Naive thymus-derived CD4-positive, alpha-beta T cell (primary cell): ENCODE results near the gene TGFB3. TPM values are rescaled to one million over a fixed set of nuclear protein-coding genes. Genes with fewer than 3 reads are reported as not detected.

Experiments
- ATAC-seq: fragments of 150-1000 bp; cut with Tn5 transposase; 2 replicates; pipeline ENCODE4 v1.10.0; 2021; ENCODE audit warnings: mild to moderate bottlenecking, moderate library complexity
- CTCF ChIA-PET: fragments of 350-600 bp; sonication (Branson Sonifier 250); formaldehyde crosslinking; loops from one replicate; lab custom pipeline; 2021; ENCODE audit warnings: antibody characterized with exemption; lab: Charles Lee
- POLR2A ChIA-PET: fragments of 350-600 bp; sonication (Branson Sonifier 250); formaldehyde crosslinking; loops from one replicate; lab custom pipeline; 2021; ENCODE audit warnings: antibody characterized with exemption, inconsistent platforms; lab: Charles Lee
- DNase-seq, 9 donors: peaks; one replicate each; pipeline versions ENCODE4 v3.0.0 to v3.0.0-alpha.2; 2020 to 2022; ENCODE audit warnings: mixed read lengths in 1 of 9
- H3K27ac ChIP-seq: one replicate; pipeline ENCODE4 v1.7.0; 2013; ENCODE audit warnings: mild to moderate bottlenecking, low read depth, low read length, moderate library complexity
- H3K27me3 ChIP-seq, 2 donors: one replicate each; pipeline ENCODE4 v1.7.0; 2013; ENCODE audit warnings: low read length in 2 of 2, mild to moderate bottlenecking in 2 of 2, moderate library complexity in 2 of 2; ENCODE audit not compliant: control insufficient read depth in 2 of 2, insufficient read depth in 2 of 2
- H3K36me3 ChIP-seq, 3 experiments: 1 replicate in 2 of 3; 2 replicates in 1 of 3; pipeline ENCODE4 v1.7.0; 2013; ENCODE audit warnings: low read length in 3 of 3, mild to moderate bottlenecking in 3 of 3, moderate library complexity in 1 of 3; ENCODE audit not compliant: insufficient read depth in 3 of 3, control insufficient read depth in 2 of 3
- H3K4me1 ChIP-seq, 2 donors: one replicate each; pipeline ENCODE4 v1.7.0; 2013; ENCODE audit warnings: low read length in 2 of 2, mild to moderate bottlenecking in 2 of 2, moderate library complexity in 1 of 2; ENCODE audit not compliant: control insufficient read depth in 2 of 2, insufficient read depth in 2 of 2
- H3K4me3 ChIP-seq: 2 replicates; pipeline ENCODE4 v1.7.0; 2013; ENCODE audit warnings: mild to moderate bottlenecking, low read length
- H3K9me3 ChIP-seq, 3 experiments: 1 replicate in 2 of 3; 2 replicates in 1 of 3; pipeline ENCODE4 v1.7.0; 2013; ENCODE audit warnings: low read length in 3 of 3; ENCODE audit not compliant: control insufficient read depth in 2 of 3
- H3K27ac Mint-ChIP-seq, 9 donors: one replicate each; pipeline ENCODE4 v1.8.0; 2020 to 2022; ENCODE audit warnings: mixed read lengths in 9 of 9, mild to moderate bottlenecking in 8 of 9, moderate library complexity in 5 of 9, inconsistent platforms in 2 of 9
- H3K27me3 Mint-ChIP-seq, 5 donors: one replicate each; pipeline ENCODE4 v1.8.0; 2021 to 2022; ENCODE audit warnings: mixed read lengths in 5 of 5, mild to moderate bottlenecking in 1 of 5
- H3K36me3 Mint-ChIP-seq, 5 donors: one replicate each; pipeline ENCODE4 v1.8.0; 2020 to 2022; ENCODE audit warnings: mixed read lengths in 5 of 5, mild to moderate bottlenecking in 3 of 5, inconsistent platforms in 1 of 5
- H3K4me1 Mint-ChIP-seq, 7 donors: one replicate each; pipeline ENCODE4 v1.8.0; 2020 to 2022; ENCODE audit warnings: mixed read lengths in 7 of 7, mild to moderate bottlenecking in 3 of 7, inconsistent platforms in 1 of 7
- H3K4me3 Mint-ChIP-seq, 10 donors: one replicate each; pipeline ENCODE4 v1.8.0; 2020 to 2022; ENCODE audit warnings: mild to moderate bottlenecking in 10 of 10, mixed read lengths in 10 of 10, moderate library complexity in 6 of 10, inconsistent platforms in 2 of 10
- H3K9me3 Mint-ChIP-seq, 11 donors: one replicate each; pipeline ENCODE4 v1.8.0; 2020 to 2022; ENCODE audit warnings: mixed read lengths in 11 of 11, mild to moderate bottlenecking in 4 of 11, inconsistent platforms in 1 of 11, moderate library complexity in 1 of 11
- intact Hi-C, 2 donors: fragments of 100-400 bp; cut with micrococcal nuclease; formaldehyde crosslinking; loops; one replicate each; pipeline ENCODE4 v1.15.1; 2023
- polyA plus RNA-seq, 2 donors: library from polyadenylated mRNA; unstranded; fragments of 300-500 nt; fragmentation: Illumina TruSeq; gene quantifications; one replicate each; pipeline ENCODE4 v1.2.3, GENCODE V29; 2021
- total RNA-seq, 6 experiments: library from RNA in 5 of 6; stranded (reverse) in 5 of 6; gene quantifications; 1 replicate in 5 of 6; 2 replicates in 1 of 6; pipeline ENCODE4 v1.2.3 and lab custom pipeline; 2021 to 2026

Gene TGFB3
- total and polyA plus RNA-seq, 7 experiments from 2014 or later: 0.58 to 14.3 (median 9.0) TPM; not detected in 1

- Histone ChIP-seq H3K4me1 (peaks cover 5 to 6% of the 10 kb centered on the region in 2 donors), H3K27me3 (no peaks in the 10 kb centered on the region), H3K27ac (no peak overlapping the region), H3K36me3 (peaks cover 0 to 26% (median 0%) of the 10 kb centered on the region in 3 experiments), H3K4me3 (no peak overlapping the region), H3K9me3 (no peaks in the 10 kb centered on the region)
- H3K9me3 Mint-ChIP-seq: no peaks in the 10 kb centered on the region
- no peak for DNase-seq
- no peak for ATAC-seq
- H3K4me3 Mint-ChIP-seq: no peak overlapping the region
- peaks cover 0 to 42% (median 18%) of the 10 kb centered on the region in 5 donors for H3K36me3 Mint-ChIP-seq
- H3K4me1 Mint-ChIP-seq: peaks cover 12 to 14% (median 13%) of the 10 kb centered on the region in 7 donors
- intact Hi-C loops: no loop called here
- ChIA-PET CTCF (no interaction called here), POLR2A (interaction anchor here (0.7 to 1.5 kb wide), 2 partner anchors 8 to 22 kb away, joined by 3 to 4 read pairs; partner anchors contain the start of gene TGFB3)
- no peak overlapping the region for H3K27ac Mint-ChIP-seq
- peaks cover 0 to 2% (median 0%) of the 10 kb centered on the region in 5 donors for H3K27me3 Mint-ChIP-seq
Observed at GRCh38 chr14:75990297-75990696, 8.5 kb upstream of the TGFB3 start.

GRCh38 chr14:75989134-75989533 lies 7.3 kb upstream of the TGFB3 start:
- intact Hi-C loops: loop anchor here (5.0 to 10.0 kb wide), 7 partner anchors 163 to 1904 kb away; partner anchors contain the start of genes ALDH6A1 (in 1 of the 2), BATF (in 1 of the 2), CIPC (in 1 of the 2) and GPATCH2L (in 1 of the 2)
- peaks cover 0 to 36% (median 12%) of the 10 kb centered on the region in 5 donors for H3K36me3 Mint-ChIP-seq

GRCh38 chr14:75987201-75987970 lies 5.6 kb upstream of the TGFB3 start:
- POLR2A ChIA-PET: no interaction called here
- H3K4me3 Mint-ChIP-seq: no peak overlapping the region
- H3K9me3 Mint-ChIP-seq: no peaks in the 10 kb centered on the region

More at GRCh38 chr14:75989134-75989533, 7.3 kb upstream of the TGFB3 start:
- Histone ChIP-seq H3K9me3 (no peaks in the 10 kb centered on the region), H3K36me3 (peaks cover 0 to 16% (median 0%) of the 10 kb centered on the region in 3 experiments), H3K4me1 (peaks cover 5 to 9% of the 10 kb centered on the region in 2 donors), H3K4me3 (no peak overlapping the region), H3K27me3 (no peaks in the 10 kb centered on the region), H3K27ac (no peak overlapping the region)
- H3K4me1 Mint-ChIP-seq: peaks cover 12 to 18% (median 16%) of the 10 kb centered on the region in 7 donors
- no peak overlapping the region for H3K4me3 Mint-ChIP-seq
- DNase-seq (no peak), ATAC-seq (no peak)
- no peaks in the 10 kb centered on the region for H3K9me3 Mint-ChIP-seq
- no peak overlapping the region for H3K27ac Mint-ChIP-seq
- H3K27me3 Mint-ChIP-seq: peaks cover 0 to 12% (median 0%) of the 10 kb centered on the region in 5 donors
- POLR2A ChIA-PET: interaction anchor here (1.5 kb wide), 1 partner anchor 9 kb away, joined by 3 read pairs; no protein-coding TSS in a partner anchor
- CTCF ChIA-PET: no interaction called here

GRCh38 chr14:75986439-75986765 lies 4.6 kb upstream of the TGFB3 start:
- POLR2A ChIA-PET: interaction anchor here (0.5 to 0.6 kb wide), 2 partner anchors 68 to 1453 kb away, joined by 3 read pairs; no protein-coding TSS in a partner anchor
- no peak for ATAC-seq
- Histone ChIP-seq H3K27me3 (no peaks in the 10 kb centered on the region), H3K36me3 (peaks cover 0 to 16% (median 0%) of the 10 kb centered on the region in 3 experiments), H3K27ac (peak overlapping the region; percentile 87), H3K4me1 (peaks cover 6 to 12% of the 10 kb centered on the region in 2 donors), H3K9me3 (no peaks in the 10 kb centered on the region), H3K4me3 (peak overlapping the region; percentile 74)
- DNase-seq: no peak
- H3K4me3 Mint-ChIP-seq: peak overlapping the region; percentile 85 to 95 (median 90)
- peaks cover 0 to 24% (median 0%) of the 10 kb centered on the region in 5 donors for H3K27me3 Mint-ChIP-seq
- CTCF ChIA-PET: interaction anchor here (2.6 to 7.8 kb wide), 2 partner anchors 79 to 277 kb away, joined by 15 to 73 read pairs; no protein-coding TSS in a partner anchor
- peaks cover 0 to 1% (median 0%) of the 10 kb centered on the region in 11 donors for H3K9me3 Mint-ChIP-seq
- peaks cover 15 to 31% (median 25%) of the 10 kb centered on the region in 7 donors for H3K4me1 Mint-ChIP-seq
- peak overlapping the region; percentile 70 to 97 (median 91) for H3K27ac Mint-ChIP-seq
- H3K36me3 Mint-ChIP-seq: peaks cover 0 to 16% (median 2%) of the 10 kb centered on the region in 5 donors
- intact Hi-C loops: loop anchor here (5.0 to 10.0 kb wide), 7 partner anchors 166 to 1902 kb away; partner anchors contain the start of genes ALDH6A1 (in 1 of the 2), BATF (in 1 of the 2), CIPC (in 1 of the 2) and GPATCH2L (in 1 of the 2)

More at GRCh38 chr14:75987201-75987970, 5.6 kb upstream of the TGFB3 start:
- ATAC-seq (no peak), DNase-seq (no peak)
- CTCF ChIA-PET: interaction anchor here (2.6 kb wide), 1 partner anchor 278 kb away, joined by 15 read pairs; no protein-coding TSS in a partner anchor
- Histone ChIP-seq H3K27me3 (no peaks in the 10 kb centered on the region), H3K4me1 (peaks cover 5 to 9% of the 10 kb centered on the region in 2 donors), H3K4me3 (no peak overlapping the region), H3K9me3 (no peaks in the 10 kb centered on the region), H3K36me3 (peaks cover 0 to 16% (median 0%) of the 10 kb centered on the region in 3 experiments), H3K27ac (no peak overlapping the region)
- H3K36me3 Mint-ChIP-seq: peaks cover 0 to 23% (median 6%) of the 10 kb centered on the region in 5 donors
- peak overlapping the region in 1 of 9 donors; percentile 97 for H3K27ac Mint-ChIP-seq
- peaks cover 0 to 24% (median 0%) of the 10 kb centered on the region in 5 donors for H3K27me3 Mint-ChIP-seq
- H3K4me1 Mint-ChIP-seq: peaks cover 12 to 24% (median 18%) of the 10 kb centered on the region in 7 donors
- intact Hi-C loops: loop anchor here (5.0 to 10.0 kb wide), 7 partner anchors 165 to 1903 kb away; partner anchors contain the start of genes ALDH6A1 (in 1 of the 2), BATF (in 1 of the 2), CIPC (in 1 of the 2) and GPATCH2L (in 1 of the 2)

- peaks cover 19 to 36% (median 31%) of the 10 kb centered on the region in 7 donors for H3K4me1 Mint-ChIP-seq
- peaks cover 0 to 24% (median 0%) of the 10 kb centered on the region in 5 donors for H3K27me3 Mint-ChIP-seq
- CTCF ChIA-PET: interaction anchor here (2.6 to 7.8 kb wide), 2 partner anchors 79 to 277 kb away, joined by 15 to 73 read pairs; no protein-coding TSS in a partner anchor
- peak; percentile 79 to 94 (median 89) for DNase-seq
- intact Hi-C loops: loop anchor here (1.0 to 10.0 kb wide), 13 partner anchors 165 to 1901 kb away; partner anchors contain the start of genes GPATCH2L (in 2 of the 2), ALDH6A1 (in 1 of the 2), ANGEL1 (in 1 of the 2) and BATF (in 1 of the 2)
- peak within 1 kb of the TSS; percentile 85 to 95 (median 90) for H3K4me3 Mint-ChIP-seq
- peak; percentile 78 for ATAC-seq
- H3K36me3 Mint-ChIP-seq: peaks cover 0 to 16% (median 2%) of the 10 kb centered on the region in 5 donors
- no peaks in the 10 kb centered on the region for H3K9me3 ChIP-seq
- peak within 1 kb of the TSS; percentile 87 for H3K27ac ChIP-seq
- peaks cover 12 to 17% of the 10 kb centered on the region in 2 donors for H3K4me1 ChIP-seq
- peaks cover 0 to 1% (median 0%) of the 10 kb centered on the region in 11 donors for H3K9me3 Mint-ChIP-seq
- peaks cover 0 to 16% (median 0%) of the 10 kb centered on the region in 3 experiments for H3K36me3 ChIP-seq
- H3K27ac Mint-ChIP-seq: peak within 1 kb of the TSS; percentile 70 to 97 (median 91)
- H3K4me3 ChIP-seq: peak within 1 kb of the TSS; percentile 74
- H3K27me3 ChIP-seq: no peaks in the 10 kb centered on the region
- POLR2A ChIA-PET: interaction anchor here (0.5 to 0.6 kb wide), 3 partner anchors 67 to 1453 kb away, joined by 3 to 5 read pairs (median 3); no protein-coding TSS in a partner anchor
Observed at GRCh38 chr14:75985618-75986438, 4.0 kb upstream of the TGFB3 start, which contains the start of gene IFT43. IFT43 (plus strand) TSS chr14:75985763; CDS start chr14:75985787, 24 bp downstream.
